ENCODE results near the gene STIM1.
A peak's percentile ranks its signal among the peaks of the same experiment; 100 is the strongest.

The STIM1 gene

GRCh38 chr11:3830730-3831129, 24.7 kb upstream of the STIM1 start:
- no peak for DNase-seq (ENCODE audit: low read depth)

GRCh38 chr11:3831378-3832239, 23.9 kb upstream of the STIM1 start:
- DNase-seq (ENCODE audit: low read depth): no peak

- DNase-seq (ENCODE audit: low read depth): no peak
These were observed 22.6 kb upstream of the STIM1 start for GRCh38 chr11:3832816-3833215.

GRCh38 chr11:3833449-3833848, 22.0 kb upstream of the STIM1 start:
- DNase-seq (ENCODE audit: low read depth): no peak

- no peak for DNase-seq (ENCODE audit: low read depth)
These were observed 21.2 kb upstream of the STIM1 start for GRCh38 chr11:3834349-3834663.

GRCh38 chr11:3834664-3835461, 20.6 kb upstream of the STIM1 start:
- no peak for DNase-seq (ENCODE audit: low read depth)

GRCh38 chr11:3835751-3836150, 19.7 kb upstream of the STIM1 start:
- no peak for DNase-seq (ENCODE audit: low read depth)

- no peak for DNase-seq (ENCODE audit: low read depth)
These were observed 18.6 kb upstream of the STIM1 start for GRCh38 chr11:3836903-3837302.

- no peak for DNase-seq (ENCODE audit: low read depth)
These were observed 17.7 kb upstream of the STIM1 start for GRCh38 chr11:3837793-3838192.

GRCh38 chr11:3838504-3838903, 17.0 kb upstream of the STIM1 start:
- no peak for DNase-seq (ENCODE audit: low read depth)

GRCh38 chr11:3840004-3840869, 15.2 kb upstream of the STIM1 start:
- no peak for DNase-seq (ENCODE audit: low read depth)

GRCh38 chr11:3840870-3841425, 14.5 kb upstream of the STIM1 start, which contains the start of gene RHOG:
Gene RHOG, minus strand, starts transcription at chr11:3840959. Its CDS starts 12,821 bp downstream, at chr11:3828138.
- DNase-seq (ENCODE audit: low read depth): no peak

- DNase-seq (ENCODE audit: low read depth): peak; percentile 75
These were observed 13.8 kb upstream of the STIM1 start for GRCh38 chr11:3841426-3842350.

- no peak for DNase-seq (ENCODE audit: low read depth)
These were observed 12.1 kb upstream of the STIM1 start for GRCh38 chr11:3843326-3843725.

GRCh38 chr11:3845246-3845645, 10.2 kb upstream of the STIM1 start:
- no peak for DNase-seq (ENCODE audit: low read depth)

- no peak for DNase-seq (ENCODE audit: low read depth)
These were observed 9.8 kb upstream of the STIM1 start for GRCh38 chr11:3845670-3846069.

GRCh38 chr11:3849297-3849874, 6.1 kb upstream of the STIM1 start:
- DNase-seq (ENCODE audit: low read depth): no peak

- no peak for DNase-seq (ENCODE audit: low read depth)
These were observed 2.0 kb upstream of the STIM1 start for GRCh38 chr11:3853545-3853842.

- DNase-seq (ENCODE audit: low read depth): no peak
These were observed 1.4 kb upstream of the STIM1 start for GRCh38 chr11:3853899-3854659.

- DNase-seq (ENCODE audit: low read depth): no peak
These were observed 846 bp upstream of the STIM1 start for GRCh38 chr11:3854660-3854976.

Measured in HS-5 (cell line).